Fibroblast of pulmonary artery (primary cell): Measurements from ENCODE around the gene SOST.

Experiments used
- DNase-seq: peaks from one replicate; pipeline ENCODE4 v3.0.0-alpha.2; 2010; ENCODE audit warnings: low read depth
- H3K4me3 ChIP-seq: replicated peaks from 2 replicates; pipeline ENCODE4 v1.5.1; 2011; ENCODE audit warnings: low read depth, mild to moderate bottlenecking, control low read depth, low read length, moderate library complexity
- TF ChIP-seq, protein P1 (sequence below): IDR thresholded peaks from 2 replicates; pipeline ENCODE4 v1.5.1; 2011; ENCODE audit warnings: mild to moderate bottlenecking, control low read depth, low read length, inconsistent platforms; ENCODE audit errors: missing control alignments

Gene SOST

DNA sequence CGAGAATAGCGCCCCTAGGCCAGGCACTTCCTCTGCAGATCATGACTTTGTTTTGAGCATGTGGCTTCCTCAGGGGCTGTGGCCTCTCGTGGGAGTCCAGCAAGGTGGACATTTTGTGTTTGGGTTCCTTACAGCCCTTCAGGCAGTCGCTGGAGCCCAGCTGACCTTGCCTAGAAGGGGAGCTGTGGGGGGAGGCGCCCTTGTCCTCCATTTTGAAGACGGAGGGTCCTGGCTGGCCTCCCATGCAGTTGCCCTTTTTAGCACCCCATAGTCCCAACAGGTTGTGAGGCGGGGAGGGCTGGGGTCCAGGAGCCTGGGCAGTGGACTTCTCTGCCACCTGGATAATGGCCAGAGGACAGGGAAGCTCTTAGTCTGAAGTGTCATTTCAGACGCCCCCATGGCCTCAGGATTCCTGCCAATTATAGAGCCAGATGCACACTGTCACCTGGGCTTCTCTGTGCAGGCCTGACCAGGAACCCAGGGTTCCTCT lies 1.4 kb downstream of the SOST start:
- TF ChIP-seq, protein P1, sequence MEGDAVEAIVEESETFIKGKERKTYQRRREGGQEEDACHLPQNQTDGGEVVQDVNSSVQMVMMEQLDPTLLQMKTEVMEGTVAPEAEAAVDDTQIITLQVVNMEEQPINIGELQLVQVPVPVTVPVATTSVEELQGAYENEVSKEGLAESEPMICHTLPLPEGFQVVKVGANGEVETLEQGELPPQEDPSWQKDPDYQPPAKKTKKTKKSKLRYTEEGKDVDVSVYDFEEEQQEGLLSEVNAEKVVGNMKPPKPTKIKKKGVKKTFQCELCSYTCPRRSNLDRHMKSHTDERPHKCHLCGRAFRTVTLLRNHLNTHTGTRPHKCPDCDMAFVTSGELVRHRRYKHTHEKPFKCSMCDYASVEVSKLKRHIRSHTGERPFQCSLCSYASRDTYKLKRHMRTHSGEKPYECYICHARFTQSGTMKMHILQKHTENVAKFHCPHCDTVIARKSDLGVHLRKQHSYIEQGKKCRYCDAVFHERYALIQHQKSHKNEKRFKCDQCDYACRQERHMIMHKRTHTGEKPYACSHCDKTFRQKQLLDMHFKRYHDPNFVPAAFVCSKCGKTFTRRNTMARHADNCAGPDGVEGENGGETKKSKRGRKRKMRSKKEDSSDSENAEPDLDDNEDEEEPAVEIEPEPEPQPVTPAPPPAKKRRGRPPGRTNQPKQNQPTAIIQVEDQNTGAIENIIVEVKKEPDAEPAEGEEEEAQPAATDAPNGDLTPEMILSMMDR = no peak
- H3K4me3 ChIP-seq = no peak overlapping the region
- no peak for DNase-seq

DNA sequence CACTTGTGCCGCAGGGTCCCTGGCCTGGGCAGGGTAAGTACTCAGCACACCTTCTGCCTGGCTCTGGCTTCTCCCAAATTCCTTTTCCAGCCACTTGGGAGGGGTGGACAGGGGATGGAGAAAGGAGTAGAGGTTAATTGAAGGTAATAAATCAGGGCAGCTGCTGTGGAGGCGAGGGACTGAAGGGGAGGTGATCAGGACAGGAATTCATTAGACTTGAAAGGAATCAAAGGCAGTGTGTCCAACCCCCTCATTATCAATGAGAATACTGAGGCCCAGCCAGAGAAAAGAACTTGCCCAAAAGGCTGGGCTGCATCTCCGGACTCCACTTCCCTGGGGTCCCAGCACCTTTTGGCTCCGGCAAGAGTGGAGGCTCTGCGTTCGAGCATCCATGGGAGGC lies 2.4 kb downstream of the SOST start:
- TF ChIP-seq, protein P1 = no peak

DNA sequence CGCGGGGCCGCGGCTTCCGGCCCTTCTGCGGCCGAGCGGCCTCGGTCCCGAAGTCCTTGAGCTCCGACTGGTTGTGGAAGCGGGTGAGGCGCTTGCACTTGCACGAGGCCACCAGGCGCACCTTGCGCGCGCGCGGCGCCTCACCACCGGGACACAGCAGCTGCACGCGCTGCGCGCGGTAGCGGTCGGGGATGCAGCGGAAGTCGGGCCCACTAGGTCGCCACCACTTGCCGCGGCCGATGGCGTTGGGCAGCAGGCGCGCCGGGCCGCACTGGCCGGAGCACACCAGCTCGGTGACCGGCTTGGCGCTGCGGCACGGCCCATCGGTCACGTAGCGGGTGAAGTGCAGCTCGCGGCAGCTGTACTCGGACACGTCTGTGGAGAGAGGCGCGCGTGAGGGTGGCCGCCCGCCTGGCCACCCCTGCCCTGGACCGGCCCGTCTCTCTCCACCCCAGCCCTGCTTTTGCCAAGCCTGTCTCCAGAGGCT lies 3.2 kb downstream of the SOST start:
- peak; percentile 32 for DNase-seq
- TF ChIP-seq, protein P1 = no peak
- H3K4me3 ChIP-seq = no peak overlapping the region

More for the DNA sequence above, 2.4 kb downstream of the SOST start:
- H3K4me3 ChIP-seq = no peak overlapping the region
- DNase-seq = no peak

DNA sequence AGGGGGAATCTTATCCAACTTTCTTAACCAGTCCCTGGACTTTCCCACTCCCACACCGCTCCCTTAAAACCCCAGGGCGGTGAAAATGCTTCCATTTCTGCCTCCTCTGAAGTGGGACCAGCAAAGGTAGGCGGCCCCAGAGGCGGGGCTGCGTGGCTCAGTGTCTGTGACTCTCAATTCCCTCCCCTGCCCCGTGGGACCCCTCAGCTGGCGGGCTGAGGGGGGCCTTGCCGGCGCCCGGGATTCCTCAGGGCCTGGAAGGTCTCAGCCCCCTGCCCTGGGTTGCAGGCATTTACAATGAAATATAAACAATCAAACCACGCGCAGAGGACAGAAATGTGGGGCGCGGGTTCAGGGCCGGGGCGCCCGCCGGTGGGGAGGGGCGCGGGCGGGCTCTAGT lies 3.6 kb downstream of the SOST start:
- no peak overlapping the region for H3K4me3 ChIP-seq
- TF ChIP-seq, protein P1 = no peak

DNA sequence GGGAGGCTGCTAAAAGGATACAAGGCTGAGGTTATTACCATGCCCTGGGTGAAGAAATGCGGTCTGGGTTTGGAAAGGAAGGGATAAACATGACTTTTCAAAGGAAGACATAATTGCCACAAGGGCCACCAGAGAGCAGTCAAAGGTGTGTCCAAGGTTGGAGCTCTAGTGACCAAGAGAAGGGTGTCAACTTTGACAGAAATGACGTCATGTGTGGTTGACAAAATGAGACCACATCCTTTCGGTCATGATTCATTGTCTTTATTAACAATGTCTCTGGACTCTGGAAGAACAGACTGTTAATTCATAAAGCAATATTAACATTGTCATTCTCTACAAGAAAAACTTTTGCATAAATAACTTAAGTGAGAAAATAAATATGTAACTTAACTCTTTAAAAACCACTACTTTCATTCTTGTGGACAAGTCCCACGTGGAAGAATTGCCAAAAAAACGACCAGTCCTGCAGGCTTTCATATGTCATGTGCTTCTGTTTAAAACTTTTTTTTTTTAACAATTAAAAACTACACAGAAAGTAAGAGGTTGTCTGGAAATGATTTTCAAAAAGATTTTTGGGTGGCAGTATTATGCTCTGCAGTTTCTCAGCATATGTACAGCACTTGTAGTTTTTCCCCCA lies 5.0 kb downstream of the SOST start:
- H3K4me3 ChIP-seq = no peak overlapping the region
- TF ChIP-seq, protein P1 = no peak
- no peak for DNase-seq

More for the DNA sequence above, 3.6 kb downstream of the SOST start:
- no peak for DNase-seq

DNA sequence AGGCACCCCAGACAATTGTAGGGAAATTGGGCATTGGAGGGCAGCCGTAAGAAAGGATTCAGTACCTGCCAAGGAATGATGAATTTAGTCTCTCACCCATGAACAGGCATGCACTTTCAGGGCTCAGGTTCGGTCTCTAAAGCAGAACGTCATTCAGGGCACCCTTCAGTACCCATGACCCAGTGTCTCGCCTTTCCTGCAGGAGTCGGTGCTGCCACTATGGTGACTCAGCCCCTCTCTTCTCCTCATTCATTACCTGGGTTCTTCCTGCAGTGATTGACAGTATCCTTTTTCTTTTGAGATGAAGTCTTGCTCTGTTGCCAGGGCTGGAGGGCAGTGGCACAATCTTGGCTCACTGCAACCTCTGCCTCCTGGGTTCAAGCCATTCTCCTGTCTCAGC lies 8.4 kb downstream of the SOST start:
- no peak for DNase-seq
- H3K4me3 ChIP-seq = no peak overlapping the region
- TF ChIP-seq, protein P1 = no peak

DNA sequence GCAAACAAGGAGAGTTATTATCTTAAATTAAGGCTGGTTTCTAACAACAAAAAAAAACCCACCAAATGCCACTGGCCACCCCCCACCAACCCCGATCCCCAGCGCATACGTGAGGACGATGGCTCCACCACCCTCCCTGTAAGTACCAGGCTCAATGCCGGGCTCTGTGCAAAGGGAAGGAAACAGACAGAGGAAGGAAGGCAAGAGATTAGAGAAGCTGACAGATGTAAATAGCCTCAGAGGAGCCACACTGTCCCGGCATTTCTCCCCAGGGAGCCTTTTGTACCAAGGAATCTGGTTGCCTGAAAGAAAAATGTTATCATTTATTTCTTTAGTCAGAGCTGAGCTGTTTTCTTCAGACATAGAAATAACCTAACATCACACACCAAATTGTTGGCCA lies 13.1 kb downstream of the SOST start:
- no peak for DNase-seq
- TF ChIP-seq, protein P1 = no peak
- H3K4me3 ChIP-seq = no peak overlapping the region
